Kasumi-1 (cell line): Measurements from ENCODE around the gene DDX54.
"Not testable (repeated sequence)": the region's sequence is repeated elsewhere in the genome, so short reads cannot be mapped to it uniquely, and the experiment has no call there.

ENCODE experiments used
- DNase-seq, 2 experiments: peaks; one replicate each; lab custom pipeline; 2025; lab: John Stamatoyannopoulos, UW

DDX54 gene

GRCh38 chr12:113142173-113142885, 42.9 kb downstream of the DDX54 start:
- peak; percentile 41 to 48 for DNase-seq

GRCh38 chr12:113141716-113142115, 43.6 kb downstream of the DDX54 start:
- not testable (repeated sequence) for DNase-seq

- no peak for DNase-seq
Measured at GRCh38 chr12:113140706-113141105, 44.6 kb downstream of the DDX54 start.

- DNase-seq = no peak
Measured at GRCh38 chr12:113138826-113139225, 46.5 kb downstream of the DDX54 start.

GRCh38 chr12:113137861-113138783, 47.2 kb downstream of the DDX54 start:
- no peak for DNase-seq

GRCh38 chr12:113136990-113137511, 48.2 kb downstream of the DDX54 start:
- no peak for DNase-seq

GRCh38 chr12:113136128-113136989, 48.9 kb downstream of the DDX54 start:
- DNase-seq = peak; percentile 21 to 37

- peak; percentile 36 to 49 for DNase-seq
Measured at GRCh38 chr12:113135178-113136127, 49.8 kb downstream of the DDX54 start, which contains the start of gene RASAL1. Gene RASAL1 (minus strand): TSS chr12:113135761. CDS start chr12:113135462, 299 bp downstream.

GRCh38 chr12:113134521-113134951, 50.7 kb downstream of the DDX54 start:
- no peak for DNase-seq

- DNase-seq = no peak
Measured at GRCh38 chr12:113134071-113134470, 51.2 kb downstream of the DDX54 start.

GRCh38 chr12:113133666-113134065, 51.6 kb downstream of the DDX54 start:
- DNase-seq = no peak

- no peak for DNase-seq
Measured at GRCh38 chr12:113133036-113133435, 52.2 kb downstream of the DDX54 start.

GRCh38 chr12:113131556-113131955, 53.7 kb downstream of the DDX54 start:
- DNase-seq = no peak

GRCh38 chr12:113130457-113131135, 54.7 kb downstream of the DDX54 start:
- DNase-seq = no peak

- DNase-seq = no peak
Measured at GRCh38 chr12:113129664-113130456, 55.4 kb downstream of the DDX54 start.

- no peak for DNase-seq
Measured at GRCh38 chr12:113128802-113129663, 56.2 kb downstream of the DDX54 start.

- no peak for DNase-seq
Measured at GRCh38 chr12:113127791-113128199, 57.5 kb downstream of the DDX54 start.
